Head of caudate nucleus (tissue), 42 donors: ENCODE data around the gene RC3H2.
A peak's percentile ranks its signal among the peaks of the same experiment; 100 is the strongest.
"Not testable (repeated sequence)": the region's sequence is repeated elsewhere in the genome, so short reads cannot be mapped to it uniquely, and the experiment has no call there.

ENCODE experiments used
- DNase-seq, 42 donors: peaks; one replicate each; pipeline versions ENCODE4 v3.0.0 to v3.0.0-alpha.2; 2020 to 2021; ENCODE audit warnings: mixed read lengths in 7 of 42
- intact Hi-C: fragments of 100-400 bp; cut with DNase I; formaldehyde crosslinking; loops from one replicate; pipeline ENCODE4 v1.15.0; 2022

RC3H2 gene

DNA sequence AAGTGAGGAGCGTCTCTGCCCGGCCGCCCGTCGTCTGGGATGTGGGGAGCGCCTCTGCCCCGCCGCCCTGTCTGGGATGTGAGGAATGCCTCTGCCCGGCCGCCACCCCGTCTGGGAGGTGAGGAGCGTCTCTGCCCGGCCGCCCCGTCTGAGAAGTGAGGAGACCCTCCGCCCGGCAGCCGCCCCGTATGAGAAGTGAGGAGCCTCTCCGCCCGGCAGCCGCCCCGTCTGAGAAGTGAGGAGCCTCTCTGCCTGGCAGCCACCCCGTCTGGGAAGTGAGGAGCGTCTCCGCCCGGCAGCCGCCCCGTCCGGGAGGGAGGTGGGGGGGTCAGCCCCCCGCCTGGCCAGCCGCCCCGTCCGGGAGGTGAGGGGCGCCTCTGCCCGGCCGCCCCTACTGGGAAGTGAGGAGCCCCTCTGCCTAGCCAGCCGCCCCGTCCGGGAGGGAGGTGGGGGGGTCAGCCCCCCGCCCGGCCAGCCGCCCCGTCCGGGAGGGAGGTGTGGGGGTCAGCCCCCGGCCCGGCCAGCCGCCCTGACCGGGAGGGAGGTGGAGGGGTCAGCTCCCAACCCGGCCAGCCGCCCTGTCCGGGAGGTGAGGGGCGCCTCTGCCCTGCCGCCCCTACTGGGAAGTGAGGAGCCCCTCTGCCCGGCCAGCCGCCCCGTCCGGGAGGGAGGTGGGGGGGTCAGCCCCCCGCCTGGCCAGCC is 52.9 kb downstream of the RC3H2 start:
- intact Hi-C loops, DNase-seq: not testable (repeated sequence)

DNA sequence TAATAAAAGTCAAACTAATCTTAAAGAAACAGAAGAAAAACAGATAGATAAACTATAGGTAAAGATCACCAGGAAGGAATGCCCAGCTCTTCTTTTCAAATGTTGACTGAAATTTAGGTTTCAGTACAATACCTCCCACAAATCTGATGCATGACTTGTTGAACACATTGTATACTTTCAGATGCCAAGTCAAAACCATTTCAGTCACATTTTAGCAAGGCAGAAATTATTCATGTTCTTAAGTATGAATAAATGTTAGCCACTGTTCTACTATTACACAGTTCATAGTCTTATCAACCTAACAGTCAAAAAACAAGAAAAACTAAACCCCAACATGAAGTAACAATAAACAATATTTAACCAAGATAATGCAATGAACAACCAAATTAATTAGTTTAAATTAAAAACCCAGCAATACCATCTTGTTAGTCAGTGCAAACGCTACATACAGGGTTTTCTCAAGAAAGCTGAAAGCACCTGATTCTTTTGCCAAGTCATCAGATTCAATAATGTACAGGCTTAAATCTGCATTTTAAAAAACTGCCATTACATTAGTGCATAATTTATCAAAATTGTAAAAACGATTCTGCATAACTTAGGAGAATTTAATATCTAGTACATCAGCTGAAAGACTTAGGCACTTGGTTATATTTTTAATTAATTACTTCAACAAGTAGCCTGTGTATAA is 56.8 kb downstream of the RC3H2 start:
- DNase-seq: no peak
- intact Hi-C loops: no loop called here

DNA sequence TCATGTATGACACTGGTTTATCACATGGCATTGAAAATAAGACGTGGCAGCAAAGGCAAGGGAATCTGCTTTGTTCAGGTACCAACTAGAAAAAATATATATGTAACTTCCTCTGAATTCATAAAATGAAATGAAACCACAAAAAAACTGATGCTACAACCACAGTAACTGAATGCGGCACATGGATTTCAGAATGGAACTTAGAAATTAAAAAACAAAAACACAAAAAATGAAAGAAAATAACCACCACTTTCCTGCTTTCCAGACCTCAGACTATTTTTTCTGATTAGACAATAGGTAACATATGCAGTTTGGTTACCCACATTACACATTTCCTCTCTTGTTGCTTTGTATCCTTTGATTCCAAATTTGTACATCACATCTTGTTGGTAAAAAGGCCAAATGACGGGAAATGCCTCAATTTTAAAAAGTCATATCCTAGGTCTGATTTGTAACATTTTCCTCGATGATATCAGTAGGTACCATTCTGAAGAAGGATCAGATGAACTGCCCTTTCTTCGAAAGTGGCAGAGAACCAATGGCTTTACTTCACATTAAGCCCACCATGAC is 58.7 kb downstream of the RC3H2 start:
- intact Hi-C loops: no loop called here
- no peak for DNase-seq

DNA sequence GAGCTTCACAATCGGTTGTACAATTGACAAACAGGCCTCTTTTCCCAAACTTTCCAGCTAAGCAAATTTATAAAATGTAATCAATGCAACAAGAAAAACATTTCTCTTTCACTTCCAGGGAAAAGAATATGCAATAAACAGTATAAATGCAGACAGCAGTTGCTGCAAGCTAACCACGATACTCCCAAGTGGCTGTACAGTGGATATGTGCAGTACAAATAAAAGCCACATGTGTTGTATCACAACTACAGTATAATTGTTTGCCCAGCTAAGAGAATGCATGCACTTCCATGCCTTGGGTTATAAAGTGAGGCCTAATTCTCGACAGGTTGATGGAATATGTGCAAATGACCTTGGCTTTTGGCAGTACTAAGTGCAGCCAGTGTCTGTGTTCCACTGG is 60.0 kb downstream of the RC3H2 start:
- DNase-seq: no peak
- intact Hi-C loops: no loop called here

DNA sequence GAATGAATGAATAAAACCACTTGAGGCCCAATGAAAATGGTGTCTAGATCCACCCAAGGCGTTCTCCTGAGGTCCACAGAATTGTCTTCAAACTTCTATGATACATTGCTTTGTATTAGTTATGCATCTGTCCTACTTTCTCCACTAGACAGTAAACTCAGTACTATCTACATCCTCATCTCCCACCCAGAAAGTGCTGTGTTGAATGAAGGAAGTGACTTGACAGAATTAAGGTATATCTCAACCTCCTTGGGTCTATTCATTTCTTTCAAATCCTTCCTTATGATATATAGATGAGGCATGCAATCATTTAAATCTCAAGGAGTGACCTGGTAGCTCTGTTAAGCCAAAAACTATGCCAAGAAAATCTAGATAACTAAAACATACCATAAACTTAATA is 61.0 kb downstream of the RC3H2 start:
- intact Hi-C loops: no loop called here

DNA sequence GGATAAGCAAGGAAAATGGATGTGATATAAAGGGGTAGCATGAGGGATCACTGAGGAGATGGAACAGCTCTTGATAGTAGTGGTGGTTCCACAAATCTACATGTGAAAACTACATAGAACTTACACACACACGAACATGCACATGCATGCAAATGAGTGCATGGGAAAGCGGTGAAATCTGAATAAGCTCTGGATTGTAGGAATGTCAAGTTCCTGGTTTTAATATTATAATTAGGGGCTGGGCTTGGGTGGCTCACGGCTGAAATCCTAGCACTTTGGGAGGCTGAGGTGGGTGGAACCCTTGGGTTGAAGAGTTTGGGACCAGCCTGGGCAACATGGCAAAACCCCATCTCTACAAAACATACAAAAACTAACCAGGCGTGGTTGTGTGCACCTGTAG is 63.7 kb downstream of the RC3H2 start:
- intact Hi-C loops: no loop called here
- no peak for DNase-seq

More for the DNA sequence above, 61.0 kb downstream of the RC3H2 start:
- no peak for DNase-seq

DNA sequence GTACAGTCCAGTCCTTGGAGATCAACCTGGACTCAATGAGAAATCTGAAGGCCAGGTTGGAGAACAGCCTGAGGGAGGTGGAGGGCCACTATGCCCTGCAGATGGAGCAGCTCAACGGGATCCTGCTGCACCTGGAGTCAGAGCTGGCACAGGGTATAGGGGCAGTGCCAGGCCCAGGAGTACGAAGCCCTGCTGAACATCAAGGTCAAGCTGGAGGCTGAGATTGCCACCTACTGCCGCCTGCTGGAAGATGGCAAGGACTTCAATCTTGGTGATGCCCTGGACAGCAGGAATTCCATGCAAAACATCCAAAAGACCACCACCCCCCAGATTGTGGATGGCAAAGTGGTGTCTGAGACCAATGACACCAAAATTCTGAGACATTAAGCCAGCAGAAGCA is 66.7 kb downstream of the RC3H2 start:
- DNase-seq, intact Hi-C loops: not testable (repeated sequence)

DNA sequence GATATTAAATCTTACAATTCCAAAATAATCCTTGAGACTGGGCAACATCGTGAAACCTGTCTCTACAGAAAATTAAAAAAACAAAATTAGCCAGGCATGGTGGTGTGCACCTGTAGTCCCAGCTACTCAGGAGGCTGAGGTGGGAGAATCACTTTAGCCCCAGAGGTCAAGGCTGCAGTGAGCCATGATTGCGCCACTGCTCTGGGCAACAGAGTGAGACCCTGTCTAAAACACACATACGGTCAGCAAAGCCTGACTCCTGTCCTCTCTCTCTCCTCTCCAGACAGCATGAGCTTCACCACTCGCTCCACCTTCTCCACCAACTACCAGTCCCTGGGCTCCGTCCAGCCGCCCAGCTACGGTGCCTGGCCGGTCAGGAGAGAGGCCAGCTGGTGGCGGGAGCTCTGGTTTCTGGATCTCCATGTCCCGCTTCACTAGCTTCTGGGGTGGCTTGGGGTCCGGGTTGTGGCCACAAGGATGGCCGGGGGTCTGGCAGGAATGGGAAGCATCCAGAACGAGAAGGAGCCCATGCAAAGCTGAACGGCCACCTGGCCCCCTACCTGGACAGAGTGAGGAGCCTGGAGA is 67.8 kb downstream of the RC3H2 start:
- no peak for DNase-seq
- intact Hi-C loops: no loop called here

DNA sequence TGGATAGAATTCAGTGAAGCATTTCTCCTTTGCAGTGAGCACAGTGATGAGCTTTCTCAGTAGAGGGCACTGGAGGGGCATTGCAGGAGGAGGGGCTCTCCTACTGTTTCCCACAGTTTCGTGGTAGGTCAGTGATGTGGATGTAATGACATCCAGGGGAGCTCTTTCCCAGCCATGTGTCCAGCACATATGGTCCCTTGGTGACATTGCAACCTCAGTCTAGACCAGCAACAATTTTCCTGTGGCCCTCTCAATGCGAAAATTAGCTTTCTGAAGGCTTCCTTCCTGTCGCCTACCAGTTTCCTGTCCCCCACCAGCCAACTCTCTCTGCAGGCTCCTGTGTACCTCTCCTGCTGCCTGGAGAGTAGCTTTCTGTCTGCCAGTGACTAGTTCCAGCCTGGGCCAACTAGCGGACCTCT is 69.8 kb downstream of the RC3H2 start:
- intact Hi-C loops: no loop called here

DNA sequence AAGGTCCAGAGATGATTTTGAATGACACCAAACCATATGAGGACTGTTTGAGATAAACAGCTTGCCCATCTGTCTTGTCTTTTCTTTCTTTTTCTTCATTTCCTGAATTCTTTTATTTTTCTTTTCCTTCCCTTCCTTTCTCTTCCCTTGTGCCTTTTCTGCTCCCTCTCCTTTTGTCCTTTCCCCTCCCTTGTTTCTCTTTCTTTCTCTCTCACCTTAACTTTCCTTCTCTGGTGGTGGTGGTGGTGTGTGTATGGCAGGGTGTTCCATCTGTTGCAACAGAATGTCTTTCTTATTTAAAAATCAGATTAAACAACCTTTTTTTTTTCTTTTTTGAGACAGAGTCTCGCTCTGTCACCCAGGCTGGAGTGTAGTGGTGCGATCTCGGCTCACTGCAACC is 73.0 kb downstream of the RC3H2 start:
- no peak for DNase-seq
- intact Hi-C loops: no loop called here

More for the DNA sequence above, 69.8 kb downstream of the RC3H2 start:
- DNase-seq: no peak

DNA sequence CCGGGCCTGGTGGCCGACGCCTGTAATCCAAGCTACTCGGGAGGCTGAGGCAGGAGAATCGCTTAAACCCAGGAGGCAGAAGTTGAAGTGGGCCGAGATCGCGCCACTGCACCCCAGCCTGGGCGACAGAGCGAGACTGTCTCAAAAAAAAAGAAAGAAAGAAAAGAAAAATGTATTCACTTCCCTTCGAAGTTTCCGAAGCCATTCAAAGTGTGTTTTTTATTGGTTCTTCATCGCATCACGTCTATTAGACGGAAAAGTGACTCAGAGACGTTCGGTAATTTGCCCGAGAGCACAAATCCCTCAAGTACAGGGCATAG is 76.2 kb downstream of the RC3H2 start:
- intact Hi-C loops: loop anchor here (2.0 kb wide), 1 partner anchor 76 kb away; the partner anchor contains the start of gene RC3H2

DNA sequence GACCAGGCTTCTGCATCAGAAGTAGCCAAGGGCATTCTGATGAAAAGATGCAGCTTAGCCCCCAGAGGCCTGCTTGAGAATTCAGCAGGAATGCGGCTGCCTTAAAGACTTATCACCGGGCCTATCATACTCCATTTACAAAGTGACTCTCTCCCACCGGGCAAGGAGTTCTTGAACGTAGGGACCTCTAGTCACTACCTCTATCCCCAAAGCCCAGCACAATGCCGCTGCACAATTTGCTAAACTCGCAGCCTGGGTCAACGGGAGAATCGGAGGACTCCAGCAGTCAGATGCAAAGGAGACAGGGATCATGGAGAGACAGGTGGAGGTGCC is 77.4 kb downstream of the RC3H2 start:
- intact Hi-C loops: loop anchor here (2.0 kb wide), 1 partner anchor 77 kb away; the partner anchor contains the start of gene RC3H2
- peak in 3 of 42 donors; percentile 16 to 20 (median 20) for DNase-seq

More for the DNA sequence above, 76.2 kb downstream of the RC3H2 start:
- not testable (repeated sequence) for DNase-seq

DNA sequence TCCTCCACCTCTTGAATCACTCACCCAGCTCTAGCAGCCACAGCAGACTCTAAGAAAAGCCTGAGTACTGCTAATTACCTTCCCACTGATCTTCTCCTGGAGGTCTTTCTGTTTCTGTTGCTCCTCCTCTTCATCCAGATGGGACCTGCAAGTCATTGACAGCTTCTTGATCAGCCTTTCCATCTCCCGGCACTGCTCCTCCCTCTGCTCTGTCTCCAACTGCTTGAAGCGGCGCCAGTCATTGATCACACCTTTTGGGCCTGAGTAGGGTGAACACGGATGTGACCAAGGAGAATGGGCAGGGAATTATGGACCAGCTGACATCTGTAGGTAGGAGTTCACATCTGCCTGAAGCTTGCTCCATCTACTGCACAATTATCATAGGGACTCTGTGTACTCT is 82.2 kb downstream of the RC3H2 start:
- intact Hi-C loops: no loop called here
- DNase-seq: peak in 6 of 42 donors; percentile 11 to 48 (median 24)

DNA sequence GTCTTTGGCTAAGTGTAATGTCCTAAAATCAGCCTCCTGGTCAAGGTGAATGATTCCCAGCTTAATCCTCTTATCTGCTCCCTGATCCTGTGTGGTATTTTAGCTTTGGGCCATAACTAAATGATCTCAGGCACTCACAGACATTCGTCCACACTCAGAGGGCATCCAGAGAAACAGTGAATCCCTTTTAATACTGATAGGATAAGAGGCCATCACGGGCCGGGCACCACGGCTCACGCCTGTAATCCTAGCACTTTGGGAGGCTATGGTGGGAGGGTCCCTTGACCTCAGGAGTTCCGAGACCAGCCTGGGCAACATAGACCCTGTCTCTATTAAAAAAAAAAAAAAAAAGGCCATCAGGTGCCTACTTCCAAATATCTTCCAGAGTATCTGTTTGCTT is 83.1 kb downstream of the RC3H2 start:
- DNase-seq: no peak
- intact Hi-C loops: no loop called here

DNA sequence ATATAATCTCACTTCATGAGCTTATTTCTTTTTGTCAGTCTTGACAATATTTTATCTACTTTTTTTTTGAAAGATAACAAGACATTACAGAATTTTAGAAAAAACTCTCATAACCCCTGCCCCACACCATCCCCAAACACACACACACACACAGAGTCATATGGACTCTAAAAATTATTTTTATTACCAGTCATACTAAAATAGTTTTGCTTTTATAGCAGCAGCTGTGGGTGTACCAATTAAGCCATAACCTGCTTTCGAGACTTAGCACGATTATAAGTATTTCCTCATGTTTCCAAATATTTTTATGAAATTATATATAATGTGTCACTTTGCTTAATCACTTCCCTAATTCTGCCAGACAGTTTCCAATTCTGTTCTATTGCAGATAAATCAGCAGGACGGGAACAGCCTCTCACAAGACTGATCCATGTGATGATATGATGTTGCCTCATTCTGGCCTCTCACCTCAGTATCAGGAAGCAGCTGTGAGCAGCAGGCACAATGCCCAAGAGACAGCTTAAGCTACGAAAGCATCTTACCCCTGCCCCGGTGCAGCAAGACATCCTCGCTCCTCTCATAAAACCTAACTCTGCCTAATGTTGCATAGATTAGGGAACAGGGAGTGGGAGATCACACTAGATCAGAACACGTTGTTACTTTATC is 83.7 kb downstream of the RC3H2 start:
- peak in 35 of 42 donors; percentile 13 to 81 (median 48) for DNase-seq
- intact Hi-C loops: no loop called here

DNA sequence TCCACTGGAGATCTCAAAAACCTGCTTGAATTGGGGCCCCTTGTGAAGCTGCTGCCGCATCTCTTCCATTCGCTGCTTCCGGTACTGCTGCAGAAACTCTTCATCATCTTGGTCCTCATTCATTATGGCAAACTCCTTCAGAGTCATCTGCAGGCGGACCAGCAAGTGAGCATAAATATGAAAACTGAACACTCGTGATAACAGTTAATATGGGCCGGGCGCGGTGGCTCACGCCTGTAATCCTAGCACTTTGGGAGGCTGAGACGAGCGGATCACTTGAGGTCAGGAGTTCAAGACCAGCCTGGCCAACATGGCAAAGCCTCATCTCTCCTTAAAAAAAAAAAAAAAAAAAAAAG is 84.7 kb downstream of the RC3H2 start:
- no peak for DNase-seq
- intact Hi-C loops: no loop called here

DNA sequence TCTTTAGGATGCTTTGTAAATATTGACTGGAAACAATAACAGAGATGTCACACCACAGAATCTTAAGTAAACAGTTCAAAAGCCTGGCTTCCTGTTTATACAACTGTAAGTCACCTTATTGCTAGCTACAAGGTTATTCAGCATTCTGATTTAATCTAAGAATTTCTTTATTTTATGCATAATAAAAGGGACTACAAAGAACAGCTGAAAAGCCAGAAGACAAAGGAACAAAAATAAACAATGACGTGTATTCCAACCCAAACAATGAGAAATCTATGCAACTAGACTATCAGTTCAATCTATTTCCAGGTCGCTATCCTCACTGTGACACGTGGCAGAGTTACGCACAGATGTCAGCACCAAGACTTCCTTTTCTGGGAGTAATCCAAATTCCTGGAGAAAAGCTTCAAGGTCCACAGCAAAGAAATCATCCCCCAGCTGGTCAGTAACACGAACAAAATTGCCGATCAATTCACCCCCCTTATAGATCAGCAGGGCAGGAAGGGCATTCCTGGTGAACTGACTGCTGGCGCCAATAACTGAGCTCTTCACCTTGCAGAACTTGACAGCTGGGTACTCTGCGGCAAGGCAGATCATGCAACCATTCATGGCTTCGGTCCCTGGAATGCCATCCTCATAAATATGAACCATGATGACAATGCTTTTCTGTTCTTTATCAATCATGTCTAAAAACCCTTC is 85.2 kb downstream of the RC3H2 start:
- peak in 1 of 42 donors; percentile 15 for DNase-seq
- intact Hi-C loops: loop anchor here (10.0 kb wide), 2 partner anchors 695 to 725 kb away; partner anchors contain the start of gene TTLL11

DNA sequence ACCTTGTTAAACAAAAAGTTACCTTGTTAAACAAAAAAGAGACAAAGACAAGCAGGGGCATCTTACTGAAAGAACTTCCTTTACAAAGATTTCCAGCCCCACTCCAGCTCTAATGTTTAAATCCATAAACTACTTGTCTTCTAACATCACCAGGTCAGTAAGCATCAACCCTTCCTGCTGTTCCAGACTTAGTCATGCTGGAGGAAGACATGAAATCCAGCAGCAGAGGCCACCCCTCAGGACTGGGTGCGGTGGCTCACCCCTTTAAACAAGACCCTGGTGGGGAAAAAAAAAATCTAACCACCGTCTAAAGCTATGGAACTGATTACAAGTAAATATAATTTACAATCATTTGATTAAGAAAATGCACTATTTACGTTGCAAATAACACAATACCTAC is 85.8 kb downstream of the RC3H2 start:
- intact Hi-C loops: loop anchor here (10.0 kb wide), 2 partner anchors 695 to 725 kb away; partner anchors contain the start of gene TTLL11
- no peak for DNase-seq
